MG63 (cell line): ENCODE data around the gene ALOX5AP. TPM values are rescaled to one million over a fixed set of nuclear protein-coding genes. Genes with fewer than 3 reads are reported as not detected.
A peak's percentile ranks its signal among the peaks of the same experiment; 100 is the strongest.
"Not testable (repeated sequence)": the region's sequence is repeated elsewhere in the genome, so short reads cannot be mapped to it uniquely, and the experiment has no call there.

ENCODE experiments used
- DNase-seq: peaks from one replicate; pipeline ENCODE4 v3.0.0-alpha.2; 2020
- H3K27me3 ChIP-seq: fragments of 250-450 bp; sonication (Bioruptor Pico); 2 replicates; pipeline ENCODE4 v1.5.1; 2020; ENCODE audit warnings: mild to moderate bottlenecking, moderate library complexity
- H3K36me3 ChIP-seq: fragments of 250-450 bp; sonication (Bioruptor Pico); 2 replicates; pipeline ENCODE4 v1.5.1; 2020; ENCODE audit warnings: mild to moderate bottlenecking, moderate library complexity
- H3K4me3 ChIP-seq: fragments of 250-450 bp; sonication (Bioruptor Pico); 2 replicates; pipeline ENCODE4 v1.5.1; 2020; ENCODE audit warnings: mild to moderate bottlenecking, moderate library complexity
- H3K9me3 ChIP-seq: fragments of 250-450 bp; sonication (Bioruptor Pico); 2 replicates; pipeline ENCODE4 v1.5.1; 2020; ENCODE audit warnings: mild to moderate bottlenecking, moderate library complexity
- total RNA-seq: library from RNA; depleted of rRNA; stranded (reverse); fragments of >200 nt; shearing (Covaris generic); gene quantifications from 2 replicates; pipeline ENCODE4 v1.2.3, GENCODE V29; 2014; ENCODE audit warnings: low replicate concordance

The ALOX5AP gene
- total RNA-seq, 1 experiment from 2014 or later: not detected

GRCh38 chr13:30745906-30746686 is 10.8 kb downstream of the ALOX5AP start:
- Histone ChIP-seq H3K36me3 (no peaks in the 10 kb centered on the region), H3K27me3 (no peaks in the 10 kb centered on the region), H3K4me3 (no peak overlapping the region), H3K9me3 (no peaks in the 10 kb centered on the region)
- peak; percentile 50 for DNase-seq

- no peaks in the 10 kb centered on the region for H3K36me3 ChIP-seq
- no peak overlapping the region for H3K4me3 ChIP-seq
- DNase-seq: no peak
- H3K27me3 ChIP-seq: no peaks in the 10 kb centered on the region
- no peaks in the 10 kb centered on the region for H3K9me3 ChIP-seq
Measured at GRCh38 chr13:30746791-30747190, 11.4 kb downstream of the ALOX5AP start.

- H3K4me3 ChIP-seq, DNase-seq, H3K9me3 ChIP-seq, H3K36me3 ChIP-seq, H3K27me3 ChIP-seq: not testable (repeated sequence)
Measured at GRCh38 chr13:30747845-30748244, 12.5 kb downstream of the ALOX5AP start.

DNA sequence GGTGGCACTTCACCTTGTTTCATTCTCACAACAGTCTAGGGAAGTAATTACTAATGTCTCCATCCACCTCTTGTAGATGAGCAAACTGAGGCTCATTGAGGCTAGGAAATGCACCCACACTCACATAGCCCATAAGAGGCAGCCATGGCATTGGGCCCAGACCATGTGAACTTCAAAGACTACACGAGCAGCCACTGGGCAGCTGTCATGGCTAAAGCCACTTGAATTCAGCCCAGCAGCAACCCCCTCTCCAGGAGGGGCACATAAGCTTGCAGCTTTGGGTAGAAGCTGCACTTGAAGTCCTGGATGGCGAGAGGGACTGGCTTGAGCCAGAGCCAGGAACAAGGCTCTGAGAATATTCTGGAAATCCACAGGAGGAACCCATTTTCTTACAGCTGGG is 13.4 kb downstream of the ALOX5AP start:
- H3K36me3 ChIP-seq: no peaks in the 10 kb centered on the region
- no peak overlapping the region for H3K4me3 ChIP-seq
- H3K27me3 ChIP-seq: no peaks in the 10 kb centered on the region
- no peaks in the 10 kb centered on the region for H3K9me3 ChIP-seq
- no peak for DNase-seq

GRCh38 chr13:30750036-30750435 is 14.7 kb downstream of the ALOX5AP start:
- H3K4me3 ChIP-seq: no peak overlapping the region
- H3K9me3 ChIP-seq: no peaks in the 10 kb centered on the region
- H3K36me3 ChIP-seq: no peaks in the 10 kb centered on the region
- DNase-seq: no peak
- H3K27me3 ChIP-seq: no peaks in the 10 kb centered on the region

- Histone ChIP-seq H3K9me3 (no peaks in the 10 kb centered on the region), H3K4me3 (no peak overlapping the region), H3K27me3 (no peaks in the 10 kb centered on the region), H3K36me3 (no peaks in the 10 kb centered on the region)
- no peak for DNase-seq
Measured at GRCh38 chr13:30751183-30751933, 16.0 kb downstream of the ALOX5AP start.

DNA sequence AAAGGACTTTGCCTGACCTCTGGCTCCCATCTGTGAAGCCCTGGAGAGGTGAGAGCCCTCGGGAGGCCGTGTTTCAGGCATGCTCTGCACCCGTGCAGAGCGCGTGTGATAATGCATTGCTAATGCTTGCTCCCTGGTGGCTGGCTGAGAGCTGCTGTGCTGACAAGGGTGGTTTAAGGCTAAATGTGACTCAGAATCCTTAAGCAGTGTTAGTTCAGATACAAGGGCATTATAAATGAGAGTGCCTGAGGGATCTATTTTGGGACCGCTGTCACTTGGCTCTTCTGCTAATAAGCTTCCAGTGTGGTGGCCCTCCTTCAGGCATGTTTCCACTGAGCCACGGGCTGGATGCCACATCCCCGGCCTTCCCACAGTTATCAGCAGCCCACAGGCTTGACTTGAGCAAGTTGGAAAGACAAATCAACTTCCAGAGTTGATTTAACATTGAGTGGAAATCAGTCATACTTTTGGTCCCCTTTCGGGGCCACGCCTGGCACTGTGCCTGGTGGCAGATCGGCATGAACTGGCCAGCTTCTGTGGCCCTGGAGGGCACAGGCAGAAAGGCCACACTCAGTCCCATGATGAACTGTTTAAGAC is 17.0 kb downstream of the ALOX5AP start:
- H3K9me3 ChIP-seq: no peaks in the 10 kb centered on the region
- H3K4me3 ChIP-seq: no peak overlapping the region
- no peaks in the 10 kb centered on the region for H3K27me3 ChIP-seq
- no peaks in the 10 kb centered on the region for H3K36me3 ChIP-seq
- no peak for DNase-seq

- Histone ChIP-seq H3K4me3 (no peak overlapping the region), H3K27me3 (no peaks in the 10 kb centered on the region), H3K36me3 (no peaks in the 10 kb centered on the region), H3K9me3 (no peaks in the 10 kb centered on the region)
- DNase-seq: no peak
Measured at GRCh38 chr13:30753030-30753616, 17.8 kb downstream of the ALOX5AP start.

- Histone ChIP-seq H3K36me3 (no peaks in the 10 kb centered on the region), H3K27me3 (no peaks in the 10 kb centered on the region), H3K9me3 (no peaks in the 10 kb centered on the region), H3K4me3 (no peak overlapping the region)
- no peak for DNase-seq
Measured at GRCh38 chr13:30755678-30756077, 20.3 kb downstream of the ALOX5AP start.

DNA sequence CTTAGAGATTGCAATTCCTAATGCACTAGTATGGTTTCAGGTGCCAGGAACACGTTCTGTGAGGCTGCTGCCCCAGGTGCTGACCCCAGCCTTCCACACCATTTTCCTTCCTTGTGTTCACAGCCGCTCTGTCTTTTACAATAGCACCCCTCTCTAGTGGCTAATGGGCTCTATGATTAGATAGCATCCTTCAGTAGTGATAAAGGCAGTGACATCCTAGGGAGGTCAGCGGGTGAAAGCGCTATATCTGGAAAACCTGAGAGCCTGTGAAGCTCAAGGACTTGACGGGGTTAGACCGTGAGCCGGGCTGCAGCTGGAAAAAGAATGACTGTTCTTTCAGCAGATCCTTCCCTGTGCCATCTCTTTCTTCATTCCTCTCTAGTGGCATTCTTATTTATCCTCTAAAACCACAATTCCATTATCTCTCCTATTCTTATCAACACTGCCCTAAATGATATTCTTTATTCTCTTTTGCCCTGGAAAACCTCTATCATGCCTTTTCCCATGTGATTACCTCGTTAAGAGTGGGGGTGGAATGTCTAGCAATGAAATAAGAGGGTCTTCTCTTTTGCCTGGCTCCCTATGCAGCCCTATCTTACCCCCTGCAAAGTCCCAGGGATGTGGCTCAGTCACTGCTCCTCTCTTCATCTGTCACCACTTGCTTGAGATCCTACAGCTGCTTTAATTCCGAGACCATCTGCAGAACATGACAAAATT is 21.8 kb downstream of the ALOX5AP start:
- H3K36me3 ChIP-seq: no peaks in the 10 kb centered on the region
- DNase-seq: no peak
- no peaks in the 10 kb centered on the region for H3K9me3 ChIP-seq
- no peaks in the 10 kb centered on the region for H3K27me3 ChIP-seq
- H3K4me3 ChIP-seq: no peak overlapping the region

GRCh38 chr13:30759748-30760147 is 24.4 kb downstream of the ALOX5AP start:
- Histone ChIP-seq H3K4me3 (no peak overlapping the region), H3K36me3 (no peaks in the 10 kb centered on the region), H3K9me3 (no peaks in the 10 kb centered on the region), H3K27me3 (no peaks in the 10 kb centered on the region)
- no peak for DNase-seq

DNA sequence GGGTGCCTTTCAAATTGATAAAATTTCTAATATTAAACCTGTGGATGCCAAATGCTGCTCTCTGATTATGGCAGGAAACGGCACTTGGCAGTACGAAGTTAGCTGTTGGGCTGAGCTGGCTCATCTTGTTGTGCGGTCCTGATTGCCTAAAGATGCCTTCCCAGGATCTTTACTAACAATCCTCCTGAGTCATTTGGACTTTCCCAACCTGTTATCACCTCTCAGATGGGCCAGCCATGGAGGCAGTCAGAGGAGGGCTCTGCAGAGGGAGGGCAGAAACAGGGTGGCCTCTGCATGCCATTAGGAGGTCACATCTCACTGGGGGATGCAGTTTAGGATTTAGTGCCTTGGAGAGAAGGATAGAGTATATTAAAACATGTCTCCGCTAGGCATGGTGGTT is 27.3 kb downstream of the ALOX5AP start:
- no peaks in the 10 kb centered on the region for H3K9me3 ChIP-seq
- no peak for DNase-seq
- no peak overlapping the region for H3K4me3 ChIP-seq
- no peaks in the 10 kb centered on the region for H3K27me3 ChIP-seq
- no peaks in the 10 kb centered on the region for H3K36me3 ChIP-seq

- H3K4me3 ChIP-seq: no peak overlapping the region
- no peaks in the 10 kb centered on the region for H3K27me3 ChIP-seq
- no peak for DNase-seq
- no peaks in the 10 kb centered on the region for H3K36me3 ChIP-seq
- no peaks in the 10 kb centered on the region for H3K9me3 ChIP-seq
Measured at GRCh38 chr13:30763786-30764413, 28.6 kb downstream of the ALOX5AP start.

- H3K27me3 ChIP-seq: no peaks in the 10 kb centered on the region
- no peaks in the 10 kb centered on the region for H3K36me3 ChIP-seq
Measured at GRCh38 chr13:30766231-30766630, 30.9 kb downstream of the ALOX5AP start.

DNA sequence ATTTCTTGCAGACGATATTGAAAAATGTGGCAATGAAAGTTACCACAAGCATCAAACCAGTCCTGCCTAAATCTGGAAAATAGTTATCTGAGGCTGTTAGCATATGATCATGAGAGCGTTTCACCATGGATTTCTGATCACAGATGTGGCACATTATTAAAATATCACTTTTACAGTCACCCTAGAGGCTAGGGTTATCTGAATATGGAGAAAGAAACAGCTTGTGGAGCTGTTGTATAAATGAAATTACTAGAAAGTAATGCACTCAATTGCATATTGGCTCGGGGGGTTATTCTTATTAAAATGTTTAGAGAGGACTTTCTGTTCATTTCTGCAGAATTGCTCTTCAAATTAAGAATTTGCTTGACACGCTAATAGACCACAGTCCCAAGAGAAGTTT is 35.6 kb downstream of the ALOX5AP start:
- no peak for DNase-seq
- Histone ChIP-seq H3K4me3 (no peak overlapping the region), H3K27me3 (no peaks in the 10 kb centered on the region), H3K9me3 (no peaks in the 10 kb centered on the region; the same call in 1 of the 2 replicates), H3K36me3 (no peaks in the 10 kb centered on the region)

More at GRCh38 chr13:30766231-30766630, 30.9 kb downstream of the ALOX5AP start:
- H3K9me3 ChIP-seq: no peaks in the 10 kb centered on the region
- no peak for DNase-seq
- H3K4me3 ChIP-seq: no peak overlapping the region

DNA sequence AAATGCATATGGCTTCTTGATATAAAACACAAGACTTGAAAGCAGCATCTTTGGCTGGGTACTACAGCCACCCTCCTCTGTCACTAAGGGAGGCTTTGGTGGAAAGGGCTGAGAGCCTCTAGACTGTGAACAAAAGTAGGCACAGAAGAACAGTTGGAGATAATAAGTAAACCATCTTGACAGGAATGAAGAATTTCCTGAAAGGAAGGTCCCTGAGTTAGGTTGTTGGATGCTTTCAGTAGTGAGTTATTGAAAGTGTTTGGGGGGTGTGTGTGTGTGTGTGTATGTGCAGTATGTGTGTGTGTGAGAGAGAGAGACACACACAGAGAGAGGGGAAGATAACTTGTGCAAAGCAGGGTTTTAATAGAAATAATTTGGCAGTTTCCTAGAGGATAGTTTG is 38.2 kb downstream of the ALOX5AP start:
- no peak for DNase-seq
- no peaks in the 10 kb centered on the region for H3K27me3 ChIP-seq

More for the DNA sequence above, 38.2 kb downstream of the ALOX5AP start:
- no peaks in the 10 kb centered on the region for H3K36me3 ChIP-seq
- H3K4me3 ChIP-seq: no peak overlapping the region
- H3K9me3 ChIP-seq: no peaks in the 10 kb centered on the region; the same call in 1 of the 2 replicates
